ENCODE data around the gene MSRB3.
"Not testable (repeated sequence)": the region's sequence is repeated elsewhere in the genome, so short reads cannot be mapped to it uniquely, and the experiment has no call there.

MSRB3 gene

DNA sequence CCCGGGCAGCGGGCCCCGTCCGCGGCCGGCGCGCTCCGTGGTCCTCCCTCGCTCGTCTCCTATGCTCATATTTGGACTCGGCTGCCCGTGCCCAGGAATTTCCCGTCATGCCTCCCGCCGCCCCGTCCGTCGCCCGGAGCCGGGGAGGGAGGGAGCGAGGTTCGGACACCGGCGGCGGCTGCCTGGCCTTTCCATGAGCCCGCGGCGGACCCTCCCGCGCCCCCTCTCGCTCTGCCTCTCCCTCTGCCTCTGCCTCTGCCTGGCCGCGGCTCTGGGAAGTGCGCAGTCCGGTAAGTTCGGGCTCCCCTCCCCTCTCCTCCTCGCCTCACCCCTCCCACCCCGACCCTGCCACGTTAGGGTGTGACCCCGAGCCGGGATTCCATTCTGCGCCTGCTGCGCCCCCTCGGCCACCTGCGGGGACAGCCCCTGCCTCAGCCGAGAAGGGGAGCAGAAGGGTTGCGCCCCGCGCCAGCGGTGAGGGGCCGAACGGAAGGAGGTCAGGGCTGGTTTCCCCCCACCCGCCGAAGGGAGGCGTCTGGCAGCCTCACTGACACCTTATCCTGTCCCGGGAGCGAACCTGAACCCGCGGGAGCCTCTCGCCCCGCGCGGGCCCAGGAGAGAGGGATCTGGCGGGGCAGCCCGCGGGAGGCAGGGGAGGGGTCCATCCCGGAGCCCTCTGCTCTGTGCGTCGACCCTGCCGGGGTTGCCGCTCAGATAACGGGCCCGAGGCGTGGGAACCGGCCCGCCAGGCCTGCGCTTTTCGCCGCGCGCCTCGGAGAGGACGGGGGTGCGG, at the start of gene MSRB3:
TSS of gene MSRB3 (plus strand) at position 108 of the 793 bp plus-strand sequence. CDS start 29,897 bp downstream, outside the sequence.
- peak; percentile 15 for DNase-seq

DNA sequence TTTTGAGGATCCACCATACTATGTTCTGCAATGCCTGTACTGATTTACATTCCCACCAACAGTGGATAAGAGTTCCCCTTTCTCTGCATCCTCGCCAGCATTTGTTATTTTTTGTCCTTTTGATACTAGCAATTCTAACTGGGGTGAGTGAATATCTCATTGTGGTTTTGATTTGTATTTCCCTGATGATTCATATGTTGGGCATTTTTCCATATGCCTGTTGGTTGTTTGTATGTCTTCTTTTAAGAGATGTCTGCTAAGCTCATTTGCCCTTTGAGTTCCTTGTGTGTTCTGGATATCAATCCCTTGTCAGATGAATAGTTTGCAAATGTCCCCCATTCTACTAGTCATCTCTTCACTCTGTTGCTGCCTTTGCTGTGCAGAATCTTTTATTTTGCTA, 49.0 kb upstream of the MSRB3 start:
- DNase-seq: no peak

DNA sequence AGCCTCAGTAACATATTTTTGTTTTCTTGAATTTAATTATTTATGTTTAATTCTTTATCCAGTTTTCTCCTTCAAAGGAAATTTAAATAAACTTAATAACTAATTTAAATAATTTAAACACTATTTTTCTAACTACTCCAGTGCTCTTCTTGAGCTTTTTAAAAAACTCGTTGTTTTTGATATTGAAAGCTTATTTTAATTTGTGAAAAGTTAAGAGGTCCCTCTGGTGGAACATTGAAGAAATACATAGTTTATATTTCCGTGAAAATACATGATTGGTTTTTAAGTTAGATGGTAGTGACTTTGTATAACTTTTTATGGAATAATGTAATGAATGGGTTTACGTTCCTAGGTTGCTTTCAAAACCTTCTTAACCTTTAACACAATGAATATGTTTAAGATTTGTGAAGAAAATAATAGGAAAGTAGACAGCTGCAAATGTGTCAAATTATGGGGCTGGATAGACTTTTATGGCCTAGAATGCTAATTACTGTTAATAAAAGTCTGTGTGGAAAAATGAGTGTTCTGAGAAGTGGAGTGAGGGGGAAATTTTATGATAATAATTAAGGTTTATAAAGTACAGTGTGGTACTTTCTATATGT, 45.9 kb upstream of the MSRB3 start:
- no peak for DNase-seq

DNA sequence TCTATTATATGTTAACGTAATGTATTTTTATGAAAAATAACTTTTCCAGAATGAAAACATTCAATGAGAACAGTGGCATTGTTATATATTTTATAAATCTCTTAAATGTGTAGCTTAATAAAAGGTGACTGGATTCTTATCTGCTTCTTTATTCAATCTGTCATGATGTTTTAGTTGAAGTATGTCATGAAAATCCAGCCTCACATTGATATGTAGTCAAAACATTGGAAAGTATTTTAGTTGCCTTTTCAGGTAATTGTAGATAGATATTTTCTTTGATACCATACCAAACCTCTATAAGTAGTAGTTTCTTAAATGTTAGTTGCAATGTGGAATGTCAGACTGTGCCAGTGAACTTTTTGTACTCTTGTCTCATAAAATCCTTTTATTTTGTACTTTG, 41.3 kb upstream of the MSRB3 start:
- no peak for DNase-seq

DNA sequence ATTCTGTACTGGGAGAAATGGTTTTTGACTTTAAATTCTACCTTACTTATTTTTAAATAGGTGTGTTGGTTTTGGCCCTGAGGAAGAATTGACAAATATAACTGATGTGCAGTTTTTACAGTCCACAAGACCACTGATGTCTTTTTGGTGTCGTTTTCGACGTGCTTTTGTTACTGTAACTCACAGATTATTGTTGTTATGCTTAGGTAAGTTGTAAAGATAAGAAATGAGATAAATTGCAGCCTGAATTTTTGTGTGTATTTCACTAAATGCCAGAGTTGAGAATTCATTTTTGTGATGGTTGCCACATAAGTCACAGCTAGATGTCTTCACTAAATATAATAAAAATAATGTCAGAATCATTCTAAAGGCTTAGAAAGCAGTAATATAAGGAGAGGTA, 39.9 kb upstream of the MSRB3 start:
- no peak for DNase-seq

DNA sequence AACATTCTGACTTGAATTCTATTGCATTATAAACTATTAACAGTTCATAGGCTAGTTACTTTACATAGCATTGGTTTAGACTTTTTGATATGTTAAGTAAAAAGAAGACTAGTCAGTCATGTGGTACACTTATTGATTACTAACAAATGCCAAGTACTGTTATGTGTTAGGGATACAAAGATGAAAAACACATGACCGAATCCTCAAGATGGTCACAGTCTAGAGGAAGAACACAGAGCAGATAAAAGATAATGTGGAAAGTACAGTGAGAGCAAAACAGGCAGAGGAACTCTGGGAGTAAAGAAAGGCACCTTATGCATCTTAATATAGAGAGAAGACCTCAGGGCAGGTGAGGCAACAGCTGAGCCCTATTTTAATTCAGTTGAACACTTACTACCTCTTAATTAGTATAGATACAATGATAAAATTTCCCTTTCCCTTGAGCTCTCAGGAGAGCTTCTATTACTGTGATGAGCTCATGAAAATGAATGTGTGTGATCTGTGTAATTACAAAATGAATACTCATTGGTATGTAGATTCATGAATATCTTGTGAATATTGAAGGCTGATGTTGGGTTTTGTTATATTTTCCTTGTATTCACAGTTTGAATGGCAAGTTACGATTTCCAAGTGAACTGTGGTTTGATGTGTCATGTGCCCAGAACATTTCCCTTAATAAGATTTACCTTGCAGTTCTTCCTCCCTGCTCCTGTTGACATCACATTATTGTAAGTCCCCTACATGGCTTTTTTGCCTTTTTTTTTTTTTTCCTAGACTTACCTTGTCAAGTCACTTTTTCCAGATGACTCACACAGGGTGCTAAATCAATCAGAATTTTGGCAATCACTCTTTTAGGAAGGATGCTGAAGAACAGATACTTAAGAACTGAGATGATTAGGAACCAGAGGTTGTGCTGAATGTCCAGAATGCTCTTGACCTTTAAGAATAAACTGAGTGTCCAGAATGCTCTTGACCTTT, 29.5 kb upstream of the MSRB3 start:
- no peak for DNase-seq

DNA sequence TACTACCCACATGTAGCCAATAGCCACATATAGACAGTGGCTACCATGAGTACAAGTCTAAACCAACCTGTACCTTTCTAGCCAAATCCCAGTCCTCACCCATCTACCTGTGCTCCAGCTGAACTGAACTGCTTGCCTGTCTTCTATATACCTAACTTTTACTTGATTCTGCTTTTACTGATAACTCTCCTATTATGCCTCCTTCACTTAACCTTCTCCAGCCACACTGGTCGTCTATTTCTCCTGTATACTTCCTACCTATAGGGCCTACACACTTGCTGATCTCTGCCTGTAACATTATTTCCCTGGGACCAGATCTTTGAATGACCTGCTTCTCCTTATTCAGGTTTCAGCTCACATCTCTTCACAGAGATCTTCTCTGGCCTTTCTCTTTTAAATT, 26.0 kb upstream of the MSRB3 start:
- DNase-seq: no peak

DNA sequence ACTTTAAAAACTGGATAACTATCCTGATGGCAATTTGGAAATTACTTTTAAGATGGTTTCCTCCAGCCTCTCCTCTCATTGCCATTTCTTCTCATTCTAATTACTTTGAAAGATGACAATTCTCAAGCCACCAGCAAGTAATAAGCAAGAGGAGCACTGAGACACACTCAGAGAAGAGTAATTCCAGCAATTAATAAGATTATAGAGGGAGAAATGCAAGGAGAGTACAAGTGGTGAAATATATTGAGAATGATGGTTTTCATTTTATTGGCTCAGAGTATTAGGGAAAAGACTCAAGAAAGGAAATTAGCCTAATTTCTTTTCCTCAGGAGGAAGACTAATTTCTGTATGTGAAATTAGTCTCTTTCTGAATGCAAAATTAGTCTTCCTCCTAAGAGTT, 20.5 kb upstream of the MSRB3 start:
- DNase-seq: no peak

DNA sequence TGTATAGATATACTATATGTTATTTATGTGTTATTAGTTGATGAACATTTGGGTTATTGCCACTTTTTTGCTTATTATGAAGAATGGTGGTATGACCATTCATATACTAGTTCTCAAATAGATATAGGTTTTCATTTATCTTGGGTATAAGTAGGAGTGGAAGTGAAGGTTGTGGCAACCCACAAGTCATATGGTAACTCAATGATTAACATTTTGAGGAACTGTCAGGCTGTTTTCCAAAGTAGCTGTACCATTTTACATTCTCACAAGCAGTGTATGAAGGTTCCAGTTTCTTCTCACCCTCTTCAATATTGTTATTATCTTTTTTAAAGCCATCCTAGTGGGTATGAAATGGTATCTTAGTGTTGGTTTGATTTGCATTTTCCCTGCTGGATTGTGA, 19.0 kb upstream of the MSRB3 start:
- DNase-seq: no peak

DNA sequence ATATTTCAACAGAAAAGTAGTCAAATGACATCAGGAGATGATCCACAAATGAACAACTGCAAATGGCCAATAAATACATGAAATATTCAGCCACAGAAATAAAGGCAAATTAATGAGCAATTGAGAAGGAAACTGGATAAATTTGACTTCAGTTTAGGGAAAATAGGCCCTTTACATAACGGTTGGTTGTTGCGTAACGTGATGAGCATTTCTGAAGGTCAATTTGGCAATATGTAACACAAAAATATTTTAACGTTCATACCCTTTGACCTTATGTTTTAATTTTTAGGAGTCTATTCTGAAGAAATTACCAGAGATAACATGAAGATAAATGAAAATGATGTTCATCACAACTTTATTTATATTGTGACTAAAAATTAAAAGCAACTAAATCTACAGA, 14.7 kb upstream of the MSRB3 start:
- DNase-seq: no peak

DNA sequence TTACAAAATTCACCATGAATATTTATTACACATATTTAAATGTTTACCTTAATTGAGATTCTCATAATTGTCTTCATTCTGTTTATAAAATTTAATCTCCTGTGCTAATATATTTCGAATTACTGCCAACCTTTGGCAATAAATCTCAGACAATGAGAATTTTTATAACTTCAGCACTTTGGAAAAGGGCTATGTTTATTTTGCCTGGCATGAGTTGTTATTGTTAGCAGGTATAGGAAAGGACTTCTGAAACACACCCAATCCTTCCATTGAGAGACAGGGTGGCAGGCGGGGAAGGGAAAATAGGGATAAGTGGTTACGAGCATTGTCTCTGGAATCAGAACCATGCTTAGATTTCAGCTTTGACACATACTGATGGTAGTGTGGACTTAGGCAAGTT, 12.1 kb upstream of the MSRB3 start:
- DNase-seq: no peak

DNA sequence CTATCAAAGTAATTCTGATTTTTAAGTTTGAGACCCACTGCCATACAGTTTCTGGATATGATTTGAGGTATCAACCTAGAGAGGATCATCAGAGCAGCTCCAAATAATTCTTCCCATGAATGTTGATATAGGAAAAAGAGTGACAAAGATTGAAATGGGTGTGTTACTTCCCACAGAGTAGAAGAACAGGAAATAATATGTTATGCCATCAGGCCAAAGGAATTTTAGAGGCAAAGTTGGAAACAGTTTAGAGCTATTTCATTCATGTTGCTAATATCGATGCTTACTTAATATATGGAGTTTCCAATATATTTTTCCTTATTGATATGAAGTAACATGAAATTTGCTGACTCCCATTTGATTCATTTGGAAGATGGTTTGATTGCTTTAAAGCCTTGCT, 8.9 kb upstream of the MSRB3 start:
- no peak for DNase-seq

DNA sequence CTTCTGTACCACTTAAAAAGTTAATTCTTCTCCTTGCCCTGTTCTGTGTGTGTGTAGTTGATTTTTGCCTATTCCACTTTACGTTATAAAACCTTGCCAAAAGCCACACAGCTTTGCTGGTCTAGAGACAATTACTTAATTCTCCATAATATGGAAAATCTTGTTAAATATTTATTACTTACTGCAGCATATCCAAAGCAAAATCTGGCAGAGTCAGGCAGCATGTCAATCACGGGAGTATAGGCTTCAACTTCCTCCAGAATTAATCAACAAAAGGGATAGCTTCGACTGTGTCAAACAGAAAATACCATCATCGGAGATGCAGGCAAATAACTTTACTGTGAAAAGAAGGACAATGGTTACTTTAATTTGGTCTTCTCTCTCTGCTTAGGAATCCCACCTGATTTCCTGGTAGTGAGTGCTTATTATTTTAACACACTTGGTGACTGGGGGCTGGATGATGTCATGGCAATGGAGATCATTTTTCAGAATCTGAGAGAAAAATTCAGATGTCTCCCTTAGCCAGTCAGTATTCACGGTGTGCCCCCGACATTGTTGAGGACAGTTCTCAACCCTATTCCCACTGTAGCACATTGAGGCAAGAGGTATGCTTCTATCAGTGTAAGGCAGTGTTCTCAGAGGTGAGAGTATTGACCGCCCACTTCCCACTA, 3.7 kb upstream of the MSRB3 start:
- no peak for DNase-seq

DNA sequence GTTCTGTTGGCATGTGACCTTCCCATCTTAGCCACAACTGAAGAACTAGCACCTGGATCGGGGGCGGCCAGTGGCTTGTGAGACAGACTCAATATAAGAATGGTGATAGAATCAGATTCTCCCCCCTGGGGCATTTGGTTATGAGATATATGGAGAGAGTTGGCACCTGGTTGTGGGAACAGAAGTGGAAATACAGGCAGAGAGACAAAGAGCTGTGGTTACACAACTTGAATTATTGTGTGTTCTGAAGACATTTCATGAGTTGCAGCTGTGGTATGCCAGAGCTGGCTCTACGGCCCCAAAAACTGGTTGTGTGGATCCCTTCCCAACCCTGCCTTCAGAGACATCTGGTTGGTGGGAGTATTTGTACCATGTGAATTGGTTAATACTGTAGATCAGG, 2.9 kb upstream of the MSRB3 start:
- DNase-seq: no peak

DNA sequence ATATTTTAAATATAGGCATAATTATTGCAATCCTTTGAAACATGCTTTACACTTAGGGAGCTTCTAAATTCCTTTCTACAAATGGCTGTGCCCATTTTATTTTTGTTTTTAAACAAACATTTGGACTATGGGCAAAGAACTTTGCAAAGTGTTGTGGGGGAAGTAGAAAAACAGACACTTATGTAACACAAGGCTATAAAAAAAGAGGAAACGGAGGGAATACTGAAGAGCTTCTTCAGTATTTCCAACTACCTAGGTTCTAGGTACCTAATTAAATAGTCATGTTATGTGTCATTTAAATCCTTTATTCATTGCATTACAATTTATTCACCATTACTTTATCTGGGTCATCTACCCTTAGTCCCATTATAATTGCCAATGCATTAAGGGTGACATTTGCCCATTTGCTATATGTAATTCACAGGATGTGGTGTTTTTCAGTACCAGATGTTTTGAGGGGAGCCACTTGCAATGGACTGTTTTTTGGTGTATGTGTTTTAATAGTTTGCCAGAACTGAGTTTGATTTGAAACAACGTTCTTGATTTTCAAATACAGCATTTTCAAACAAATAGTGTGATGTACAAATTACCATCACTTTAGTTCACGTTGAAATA, 1.5 kb upstream of the MSRB3 start:
- DNase-seq: no peak

DNA sequence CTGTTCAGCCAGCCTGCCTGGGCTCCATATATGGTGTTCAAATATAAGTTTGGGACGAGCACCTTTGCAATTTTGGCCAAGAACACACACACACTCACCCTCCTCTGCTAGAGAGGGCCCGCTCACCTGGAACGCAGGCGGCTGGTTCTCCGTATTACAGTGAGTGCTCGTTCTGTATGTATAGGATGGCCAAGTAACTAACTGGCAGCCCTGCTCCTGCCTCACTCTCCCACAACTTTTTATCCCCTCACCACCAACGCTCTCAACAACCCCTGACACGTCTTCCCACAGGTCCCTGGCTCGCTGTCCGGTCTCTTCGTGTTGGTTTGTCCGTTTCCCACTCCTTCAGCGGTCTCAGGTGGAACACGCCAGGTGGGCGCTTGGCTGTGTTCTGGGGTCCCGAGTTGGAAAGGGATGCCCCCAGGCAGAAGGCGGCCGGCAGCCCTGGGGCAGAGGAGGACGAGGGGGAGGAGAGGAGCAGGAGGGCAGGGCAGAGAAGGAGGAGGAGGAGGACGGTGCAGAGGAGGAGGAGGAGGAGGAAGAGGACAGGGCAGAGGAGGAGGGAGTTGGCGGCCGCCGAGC, 398 bp upstream of the MSRB3 start:
- no peak for DNase-seq

DNA sequence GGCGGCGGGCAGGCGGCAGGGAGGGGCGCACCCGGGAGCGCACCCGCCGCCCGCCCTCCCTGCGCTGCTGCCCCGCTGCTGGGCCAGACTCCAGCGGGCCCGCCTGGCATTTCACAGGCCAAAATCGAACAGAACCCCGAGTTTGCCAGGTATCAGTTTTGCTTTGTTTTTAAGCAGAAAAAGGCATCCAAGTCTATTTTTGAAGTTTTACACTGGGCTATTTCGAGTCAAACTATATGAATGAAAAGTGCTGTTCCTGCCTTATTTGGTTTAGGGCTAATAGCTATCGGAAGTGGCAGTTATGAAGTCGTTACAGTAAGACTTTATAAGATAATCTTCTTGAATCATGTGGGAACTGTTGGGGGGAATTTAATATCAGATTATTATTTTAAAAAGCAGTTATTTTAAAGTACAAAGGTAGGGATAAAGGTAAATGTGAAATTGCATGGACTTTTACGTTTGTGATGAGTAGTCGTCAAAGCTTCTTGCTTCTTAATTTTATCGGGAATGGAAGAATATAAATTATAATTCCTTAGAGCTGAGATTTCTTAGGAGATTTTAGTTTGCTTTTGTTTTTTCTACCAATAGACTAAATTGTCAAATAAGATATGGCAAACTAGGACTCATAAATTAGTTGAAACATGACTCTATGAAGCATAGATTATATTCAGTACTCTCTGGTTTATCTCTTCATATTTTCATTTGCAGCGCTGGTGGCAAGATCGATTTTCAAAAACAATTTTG, 1.1 kb downstream of the MSRB3 start:
- no peak for DNase-seq

DNA sequence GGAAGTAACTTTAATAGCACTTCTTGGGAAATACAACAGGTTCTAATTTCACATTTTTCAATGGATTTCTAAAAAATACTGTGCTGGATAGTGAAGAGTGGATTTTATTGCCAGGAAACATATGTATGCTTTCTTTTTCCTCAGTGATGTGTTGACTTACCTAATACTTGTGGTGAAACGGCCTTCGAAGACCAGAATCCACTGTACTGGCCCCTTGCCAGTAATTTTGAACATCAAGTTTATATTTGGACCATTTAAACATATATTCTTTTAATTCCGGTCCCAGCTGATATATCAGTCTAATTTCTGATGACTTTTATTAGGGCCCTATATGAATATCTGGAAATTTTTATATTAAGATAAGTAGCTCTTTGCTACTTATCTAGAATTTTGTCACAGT, 1.8 kb downstream of the MSRB3 start:
- DNase-seq: no peak

DNA sequence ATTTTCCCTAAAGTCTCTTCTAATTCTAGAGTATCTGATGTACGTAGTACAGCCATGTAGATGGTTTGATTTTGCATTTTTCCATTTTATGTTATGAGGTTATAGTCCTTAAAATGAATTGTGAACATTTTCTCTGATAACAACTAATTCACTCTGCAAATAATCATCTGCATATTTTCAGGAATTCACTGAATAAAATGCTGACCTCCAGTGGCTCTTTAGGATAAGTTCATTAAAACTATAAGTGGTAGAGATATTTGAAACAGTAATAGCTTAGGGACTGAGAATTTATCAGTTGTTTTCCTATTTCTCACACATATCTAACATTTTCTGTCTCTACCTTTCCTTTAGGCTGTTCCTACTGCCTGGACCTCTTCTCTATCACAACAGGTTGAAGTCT, 4.4 kb downstream of the MSRB3 start:
- DNase-seq: no peak

DNA sequence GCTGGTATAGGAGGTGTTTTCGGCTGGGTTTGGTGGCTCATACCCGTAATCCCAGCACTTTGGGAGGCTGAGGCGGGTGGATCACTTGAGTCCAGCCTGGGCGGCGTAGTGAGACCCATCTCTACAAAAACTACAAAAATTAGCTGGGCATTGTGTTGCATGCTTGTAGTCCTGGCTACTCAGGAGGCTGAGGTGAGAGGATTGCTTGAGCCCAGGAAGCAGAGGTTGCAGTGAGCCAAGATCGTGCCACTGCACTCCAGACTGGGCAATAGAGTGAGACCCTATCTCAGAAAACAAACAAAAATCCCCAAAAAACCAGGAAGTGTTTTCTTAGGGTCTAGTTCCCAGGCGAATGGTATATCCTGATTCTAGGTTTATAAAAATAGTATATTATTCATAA, 7.0 kb downstream of the MSRB3 start:
- not testable (repeated sequence) for DNase-seq

DNA sequence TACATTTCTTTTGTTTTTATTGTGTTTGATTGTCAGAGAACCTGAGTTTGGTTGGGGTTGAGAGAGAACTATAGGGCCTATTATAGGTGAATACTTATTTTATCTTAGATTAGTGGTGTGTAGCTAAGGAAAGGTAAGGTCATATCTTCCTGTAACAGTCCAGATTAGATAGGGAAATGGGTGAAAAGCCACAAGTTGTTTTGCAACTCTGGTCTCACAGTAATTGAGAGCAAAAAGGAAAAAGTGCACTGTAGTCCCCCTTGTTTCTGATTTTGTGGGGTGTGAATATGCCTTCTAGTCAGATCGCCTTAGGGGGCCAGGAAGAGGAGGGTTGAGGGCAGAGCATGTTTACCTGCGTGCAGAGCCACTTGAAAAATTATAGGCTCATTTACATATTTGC, 8.9 kb downstream of the MSRB3 start:
- DNase-seq: no peak

DNA sequence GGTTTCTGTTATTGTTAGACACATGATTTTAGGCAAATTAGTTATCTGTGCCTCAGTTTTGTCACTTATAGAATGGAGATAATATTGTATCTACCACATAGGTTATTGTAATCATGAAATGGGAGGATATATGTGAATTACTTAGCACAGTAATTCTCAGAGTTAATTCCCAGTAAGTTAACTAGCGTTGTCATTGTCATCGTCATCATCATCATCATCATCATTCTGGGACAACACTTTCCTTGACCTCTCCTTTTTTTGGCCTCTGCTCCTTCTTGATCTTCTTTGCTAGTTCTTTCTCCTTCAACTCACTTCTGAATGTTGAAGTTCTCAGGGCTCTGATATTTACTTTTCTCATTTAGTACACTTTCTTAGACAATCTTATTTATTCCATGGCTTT, 13.8 kb downstream of the MSRB3 start:
- no peak for DNase-seq

Measured in NCI-H146 (cell line).